Limb (tissue), 2 donors: ENCODE measurements around the gene DCD.
A peak's percentile ranks its signal among the peaks of the same experiment; 100 is the strongest.
"Not testable (repeated sequence)": the region's sequence is repeated elsewhere in the genome, so short reads cannot be mapped to it uniquely, and the experiment has no call there.

Source experiments
- DNase-seq, 2 donors: peaks; one replicate each; pipeline ENCODE4 v3.0.0-alpha.2; 2016; ENCODE audit errors: extremely low spot score in 2 of 2

DCD gene

DNA sequence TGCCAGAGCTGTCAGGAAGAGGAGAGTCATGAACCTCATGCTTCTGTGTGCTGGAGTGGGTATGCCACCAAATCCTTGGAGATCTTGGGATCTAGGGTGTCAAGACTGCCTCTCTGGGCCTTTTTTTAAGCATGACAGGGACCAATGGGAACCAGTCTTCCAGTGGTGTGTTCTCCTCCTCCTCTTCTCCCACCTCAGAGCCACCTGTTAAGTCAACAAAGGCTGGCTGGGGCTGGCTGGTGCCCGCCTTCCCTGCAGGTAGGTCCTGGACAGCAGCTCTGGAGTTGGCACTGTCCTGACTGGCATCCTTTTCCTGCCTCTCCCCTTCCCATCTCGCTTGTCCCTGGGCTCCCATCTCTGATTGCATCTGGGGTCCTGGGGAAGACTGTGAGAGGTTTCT lies at the start of gene DCD:
TSS of gene DCD (minus strand) at position 101 of the 400 bp plus-strand sequence. CDS start at position 39, 62 bp downstream.
- no peak for DNase-seq

GRCh38 chr12:54697851-54698250 lies 49.7 kb upstream of the DCD start:
- DNase-seq: peak in 1 of 2 donors; percentile 23

DNA sequence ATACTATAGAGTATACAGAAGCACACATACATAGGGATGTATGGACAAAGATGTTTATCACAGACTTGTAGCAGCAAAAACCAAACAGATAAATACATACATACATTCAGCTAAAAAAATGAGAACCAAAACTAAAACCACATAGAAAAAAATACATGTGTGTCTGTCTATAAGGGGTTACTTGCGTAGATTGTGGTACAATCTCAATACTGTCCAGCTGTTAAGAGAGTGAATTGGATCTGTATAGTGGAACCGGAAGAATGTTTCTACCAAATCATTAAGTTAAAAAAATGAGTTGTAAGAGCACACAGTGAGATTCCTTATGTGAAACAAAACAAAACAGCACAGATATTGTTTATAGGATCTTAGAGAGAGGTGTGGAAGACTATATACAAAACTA lies 44.2 kb upstream of the DCD start:
- DNase-seq: no peak

- no peak for DNase-seq
Observed at GRCh38 chr12:54689984-54690383, 41.8 kb upstream of the DCD start.

- no peak for DNase-seq
Observed at GRCh38 chr12:54689034-54689372, 40.8 kb upstream of the DCD start.

- no peak for DNase-seq
Observed at GRCh38 chr12:54688309-54689033, 40.3 kb upstream of the DCD start.

DNA sequence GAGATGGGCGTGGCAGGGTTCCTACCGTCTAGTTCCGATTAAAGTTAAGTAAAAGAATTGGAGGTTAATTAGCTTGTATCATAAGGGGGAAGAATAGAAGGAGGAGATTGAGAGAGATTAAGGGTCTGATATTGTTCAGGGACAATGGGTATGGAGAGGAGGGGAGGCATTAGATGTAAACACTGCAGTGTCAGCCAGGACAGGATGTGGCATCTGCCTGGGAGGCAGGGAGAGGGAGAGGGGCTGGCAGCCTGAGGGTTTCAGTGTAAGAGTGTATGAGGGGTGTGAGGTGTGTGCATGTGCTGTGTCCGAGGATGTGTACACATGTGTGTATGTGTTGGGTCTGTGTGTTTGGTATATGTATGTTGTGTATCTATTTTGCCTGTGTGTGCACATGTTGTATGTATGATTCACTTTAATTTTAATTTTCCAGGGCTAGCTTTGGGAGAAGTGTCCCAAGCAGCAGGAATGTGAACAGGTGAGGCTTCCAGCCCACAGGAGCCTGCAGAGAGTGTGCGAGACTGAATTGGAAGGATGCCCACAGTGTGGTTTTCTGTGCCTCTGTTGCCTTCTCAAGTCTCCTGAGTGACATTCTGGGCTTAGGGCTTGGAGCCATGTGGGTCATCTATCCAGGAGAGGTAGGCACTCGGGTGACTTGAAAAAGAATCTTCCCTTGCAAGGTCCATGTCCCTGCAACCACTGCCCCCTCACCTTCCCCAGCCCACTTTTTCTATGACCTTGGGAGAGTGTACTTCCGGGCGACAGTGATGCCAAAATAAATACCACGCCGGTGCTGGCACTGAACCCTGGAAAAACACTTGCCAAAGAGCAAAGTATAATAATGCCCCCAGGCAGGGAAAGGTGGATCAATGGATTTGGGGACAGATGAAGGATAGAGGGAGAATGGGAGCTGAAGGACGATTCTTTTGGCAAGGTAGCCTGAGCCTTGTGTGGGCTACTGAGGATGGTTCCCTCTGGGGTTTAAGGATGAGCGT lies 36.8 kb upstream of the DCD start:
- no peak for DNase-seq

DNA sequence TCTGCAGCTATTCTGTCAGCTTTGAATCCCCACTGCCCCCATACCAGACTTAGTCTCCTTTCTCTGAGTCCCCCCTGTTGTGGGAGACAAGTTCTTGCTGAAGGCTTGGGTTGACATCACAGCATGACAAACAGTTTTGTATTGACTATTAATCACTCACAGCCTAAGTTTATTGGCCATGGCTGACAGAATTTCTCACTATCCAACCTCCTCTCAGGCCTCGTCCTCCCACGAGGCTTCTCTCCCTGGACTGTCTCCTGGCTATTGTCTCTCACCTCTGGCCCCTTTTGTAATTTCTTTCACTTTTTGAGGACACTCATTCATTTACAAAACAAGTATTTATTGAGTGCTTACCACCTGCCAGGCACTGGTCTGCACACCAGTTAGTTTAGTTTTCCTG lies 35.2 kb upstream of the DCD start:
- DNase-seq: no peak

DNA sequence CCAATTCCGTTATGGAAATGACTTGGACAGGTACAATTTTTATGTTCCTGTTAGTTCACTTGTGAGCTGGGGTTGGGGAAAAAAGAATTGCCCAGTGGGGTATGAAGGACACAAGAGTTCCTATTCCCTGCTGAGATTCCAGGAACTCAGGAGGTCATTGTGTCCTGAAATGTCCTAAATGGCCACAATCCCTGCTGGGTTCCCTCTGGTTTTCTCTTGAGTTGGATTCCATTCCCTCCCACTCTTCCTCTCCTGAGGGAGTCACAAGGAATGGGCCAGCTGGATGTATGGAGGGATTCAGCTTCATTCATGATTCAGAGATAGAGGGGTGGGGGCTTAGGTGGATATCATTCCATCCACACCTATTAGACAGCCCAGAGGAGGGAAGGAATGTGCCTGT lies 34.5 kb upstream of the DCD start:
- no peak for DNase-seq

DNA sequence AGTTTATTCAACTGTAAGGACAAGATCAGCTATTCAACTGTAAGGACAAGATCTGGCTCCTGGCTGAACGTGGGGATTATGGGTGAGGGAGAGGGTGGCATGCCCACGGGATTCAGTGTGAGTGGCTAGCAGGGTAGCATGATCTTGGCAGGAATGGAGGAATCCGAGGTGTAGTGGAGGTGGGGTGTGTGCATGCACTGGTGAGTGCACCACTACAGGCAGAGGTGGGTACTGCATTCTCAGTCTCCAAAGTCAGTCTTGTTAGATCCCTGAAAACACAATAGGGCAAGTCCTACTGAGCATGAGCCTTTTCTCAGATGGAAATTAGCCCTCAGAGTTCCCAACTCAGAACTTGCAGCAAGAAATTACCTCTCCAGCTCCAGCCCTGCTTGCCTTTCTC lies 32.2 kb upstream of the DCD start:
- DNase-seq: no peak

DNA sequence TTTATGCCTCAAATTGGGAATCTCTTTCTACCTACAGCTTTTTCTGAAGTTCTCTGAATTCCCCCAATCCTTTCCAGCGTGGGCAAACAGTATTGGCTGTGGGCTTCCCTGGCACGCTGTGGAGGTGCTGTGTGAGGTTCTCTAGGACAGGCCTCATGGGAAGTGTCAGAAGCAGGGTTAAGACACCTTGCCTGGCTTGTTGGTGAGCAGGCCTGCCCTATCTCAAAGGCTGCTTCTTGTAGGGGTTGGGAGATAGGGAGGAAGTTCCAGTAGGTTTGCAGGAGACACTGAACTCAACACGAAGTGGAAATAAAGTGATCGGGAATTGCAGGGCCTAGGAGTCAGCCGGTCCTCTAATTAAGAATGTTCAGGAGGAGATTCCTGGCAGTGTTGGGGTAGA lies 30.0 kb upstream of the DCD start:
- no peak for DNase-seq

GRCh38 chr12:54667945-54668344 lies 19.8 kb upstream of the DCD start:
- DNase-seq: no peak

- no peak for DNase-seq
Observed at GRCh38 chr12:54666008-54666407, 17.8 kb upstream of the DCD start.

- DNase-seq: not testable (repeated sequence)
Observed at GRCh38 chr12:54665022-54665635, 17.0 kb upstream of the DCD start.

GRCh38 chr12:54663603-54664002 lies 15.4 kb upstream of the DCD start:
- DNase-seq: no peak

GRCh38 chr12:54662026-54662425 lies 13.9 kb upstream of the DCD start:
- no peak for DNase-seq

GRCh38 chr12:54661048-54661447 lies 12.9 kb upstream of the DCD start:
- DNase-seq: no peak

DNA sequence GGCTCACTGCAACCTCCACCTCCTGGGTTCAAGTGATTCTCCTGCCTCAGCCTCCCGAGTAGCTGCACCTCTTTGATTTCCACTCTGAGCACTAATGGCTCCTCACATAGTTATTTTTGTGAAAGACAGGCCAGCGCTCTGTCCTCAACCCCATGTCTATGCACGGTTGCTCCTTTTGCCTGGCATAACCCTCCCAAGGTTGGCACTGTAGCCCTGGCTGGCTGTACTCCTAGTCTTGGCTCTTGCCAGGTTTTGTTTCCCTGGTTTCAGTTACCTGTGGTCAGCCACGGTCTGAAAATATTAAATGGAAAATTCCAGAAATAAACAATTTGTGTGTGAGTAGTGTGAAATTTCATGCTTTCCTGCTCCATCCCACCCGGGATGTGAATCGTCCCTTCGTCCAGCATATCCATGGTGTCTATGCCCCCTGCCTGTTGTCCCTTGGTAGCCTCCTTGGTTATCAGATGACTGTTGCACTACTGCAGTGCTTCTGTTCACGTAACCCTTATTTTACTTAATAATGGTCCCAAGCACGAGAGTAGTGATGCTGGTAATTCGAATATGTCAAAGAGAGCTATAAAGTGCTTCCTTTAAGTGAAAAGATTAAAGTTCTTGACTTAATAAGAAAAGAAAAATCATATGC lies 12.3 kb upstream of the DCD start:
- DNase-seq: no peak

DNA sequence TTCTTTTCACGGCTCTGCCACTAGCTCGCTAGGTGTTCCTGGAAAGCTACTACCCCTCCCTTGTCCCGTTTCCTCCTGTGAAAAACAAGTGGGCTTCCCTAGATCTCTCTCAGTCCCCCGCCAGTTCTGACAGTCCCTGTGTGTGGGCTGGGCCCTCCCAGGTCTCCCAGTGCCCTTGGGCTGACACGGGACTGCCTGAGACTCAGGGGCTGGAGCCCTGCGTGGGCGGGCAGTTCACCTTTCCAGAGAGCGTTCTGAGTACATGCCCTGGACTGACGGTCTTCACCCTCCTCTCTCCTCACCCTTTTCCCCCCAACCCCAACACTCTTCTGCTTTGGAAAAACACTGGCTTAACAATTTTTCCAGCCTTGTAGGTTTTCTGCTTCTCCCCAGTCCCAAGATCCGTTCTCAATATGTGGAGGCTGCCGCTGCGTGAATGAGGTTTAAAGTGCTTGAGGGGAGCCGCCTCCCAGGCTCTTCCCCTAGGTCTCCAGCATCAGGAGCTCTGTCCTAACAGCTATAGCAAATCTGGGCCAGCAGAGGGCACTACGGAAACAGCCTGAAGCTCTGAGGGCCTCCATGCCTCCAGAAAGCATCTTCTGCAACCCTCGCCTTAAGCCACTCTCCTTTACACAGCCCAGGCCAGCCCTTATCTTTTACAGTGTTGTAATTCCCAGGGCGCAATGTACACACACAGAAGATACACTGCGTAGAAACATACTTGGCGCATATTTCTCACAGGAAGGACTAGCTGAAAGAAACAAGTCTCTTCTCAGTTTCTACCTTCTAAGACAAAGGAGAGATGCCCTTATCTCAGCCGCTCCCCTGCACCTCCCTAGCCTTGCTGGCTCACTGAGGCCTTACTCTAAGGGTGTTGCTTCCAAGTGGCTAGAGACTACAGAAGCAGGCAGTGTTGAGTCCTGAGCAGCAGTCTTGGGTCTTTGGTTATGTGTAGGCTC lies 10.4 kb upstream of the DCD start:
- DNase-seq: no peak

GRCh38 chr12:54657105-54657607 lies 9.0 kb upstream of the DCD start:
- DNase-seq: no peak
